Stimulated activated CD4-positive, alpha-beta T cell treated with anti-CD3 and anti-CD28 coated beads, TNF-alpha, amount 100 ng/mL, for 48 hours (primary cell): ENCODE results near the gene ENTPD3.
"Not testable (repeated sequence)": the region's sequence is repeated elsewhere in the genome, so short reads cannot be mapped to it uniquely, and the experiment has no call there.

Experiments
- DNase-seq, 3 donors: peaks; one replicate each; pipeline ENCODE4 v3.0.0-alpha.2; 2020; ENCODE audit warnings: low read depth in 3 of 3

ENTPD3 gene

GRCh38 chr3:40460481-40460880 lies 73.5 kb downstream of the ENTPD3 start:
- DNase-seq, result not testable (repeated sequence)

- DNase-seq, result no peak
These were observed 74.2 kb downstream of the ENTPD3 start for GRCh38 chr3:40461161-40461560.

- not testable (repeated sequence) for DNase-seq
These were observed 75.9 kb downstream of the ENTPD3 start for GRCh38 chr3:40462838-40463237.

- no peak for DNase-seq
These were observed 76.6 kb downstream of the ENTPD3 start for GRCh38 chr3:40463579-40463978.

- DNase-seq, result no peak
These were observed 77.5 kb downstream of the ENTPD3 start for GRCh38 chr3:40464339-40465110.

GRCh38 chr3:40465111-40465407 lies 78.1 kb downstream of the ENTPD3 start:
- DNase-seq, result no peak

GRCh38 chr3:40465456-40465855 lies 78.5 kb downstream of the ENTPD3 start:
- no peak for DNase-seq

- DNase-seq, result no peak
These were observed 81.0 kb downstream of the ENTPD3 start for GRCh38 chr3:40468018-40468417.

- no peak for DNase-seq
These were observed 83.7 kb downstream of the ENTPD3 start for GRCh38 chr3:40470701-40471100.

- peak in 2 of 3 donors; percentile 13 to 38 for DNase-seq
These were observed 89.8 kb downstream of the ENTPD3 start, which contains the start of gene ZNF619 for GRCh38 chr3:40476478-40477470. ZNF619 (plus strand) TSS chr3:40477122; CDS start chr3:40477980, 858 bp downstream.

GRCh38 chr3:40477666-40478065 lies 90.7 kb downstream of the ENTPD3 start:
- DNase-seq, result no peak
